Nucleus accumbens (tissue), 56 donors: ENCODE data around the gene EGFR.

Source experiments
- DNase-seq, 56 donors: peaks; one replicate each; lab custom pipeline; 2025; lab: John Stamatoyannopoulos, UW

The EGFR gene

DNA sequence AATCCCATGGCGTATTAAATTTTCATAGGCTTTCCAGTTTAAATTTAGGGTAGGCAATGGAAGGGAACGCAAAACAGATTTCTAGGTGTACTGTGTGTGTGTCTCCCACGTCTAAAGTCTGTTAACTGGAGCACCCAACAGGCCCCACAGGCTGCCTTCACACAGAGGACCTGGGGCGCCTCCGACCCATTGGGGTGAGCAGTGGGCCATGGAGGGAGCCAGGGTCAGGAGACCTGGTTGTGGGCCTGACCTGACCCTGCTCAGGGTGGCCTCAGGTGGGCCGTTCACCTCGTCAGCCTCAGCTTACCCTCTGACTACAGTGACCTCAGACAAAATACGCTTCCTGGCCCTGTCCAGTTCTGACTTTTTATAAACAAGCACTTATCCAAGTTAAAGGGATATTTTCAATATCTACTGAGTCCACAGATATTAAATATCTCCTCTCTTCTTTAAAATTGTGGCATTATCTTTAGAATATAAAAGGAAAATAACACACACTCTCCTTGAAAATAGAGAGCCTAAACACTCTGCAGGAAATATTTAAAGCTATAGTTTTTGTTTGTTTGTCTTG, 159.6 kb downstream of the EGFR start:
- no peak for DNase-seq

DNA sequence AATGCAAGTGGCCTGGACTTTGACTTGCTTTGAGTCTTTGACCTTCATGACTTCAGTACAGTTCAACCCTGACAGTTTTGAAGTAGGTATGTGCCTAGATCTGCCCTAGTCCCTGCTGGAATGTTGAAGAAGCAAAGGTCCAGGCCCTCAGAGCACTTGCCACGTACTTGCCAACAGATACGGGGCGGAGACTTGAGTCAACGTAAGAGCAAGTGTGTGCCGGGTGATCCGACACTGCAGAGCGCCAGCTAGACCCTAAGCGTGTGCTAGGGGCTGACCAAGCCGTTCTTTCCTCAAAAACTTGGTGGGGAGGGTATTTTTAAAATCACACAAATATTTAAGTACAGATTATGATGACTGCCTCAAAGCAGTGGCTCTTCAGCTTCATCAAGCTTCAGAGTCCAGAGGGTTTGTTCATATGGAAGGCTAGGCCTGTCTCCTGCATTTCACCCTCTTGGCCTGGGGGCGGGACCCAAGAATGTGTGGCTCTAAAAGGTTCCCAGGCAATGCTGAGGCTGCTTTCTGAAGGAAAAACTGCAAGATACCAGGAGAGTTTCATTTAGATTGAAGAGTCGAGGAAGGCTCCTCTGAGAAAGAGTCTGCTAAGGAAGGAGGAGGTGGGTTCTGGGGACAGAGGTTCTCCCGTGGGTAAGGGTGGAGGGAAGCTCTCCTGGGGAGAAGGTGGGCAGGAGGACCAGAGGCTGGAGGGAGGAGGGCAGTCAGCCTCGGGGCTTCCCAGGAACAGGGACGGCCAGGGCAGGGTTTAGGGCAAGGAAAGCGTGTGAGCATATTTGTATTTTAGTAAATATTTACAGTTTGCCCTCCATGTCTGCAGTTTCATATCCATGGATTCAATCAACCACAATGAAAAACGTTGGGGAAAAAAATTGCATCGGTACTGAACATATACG, 160.3 kb downstream of the EGFR start:
- DNase-seq = no peak

DNA sequence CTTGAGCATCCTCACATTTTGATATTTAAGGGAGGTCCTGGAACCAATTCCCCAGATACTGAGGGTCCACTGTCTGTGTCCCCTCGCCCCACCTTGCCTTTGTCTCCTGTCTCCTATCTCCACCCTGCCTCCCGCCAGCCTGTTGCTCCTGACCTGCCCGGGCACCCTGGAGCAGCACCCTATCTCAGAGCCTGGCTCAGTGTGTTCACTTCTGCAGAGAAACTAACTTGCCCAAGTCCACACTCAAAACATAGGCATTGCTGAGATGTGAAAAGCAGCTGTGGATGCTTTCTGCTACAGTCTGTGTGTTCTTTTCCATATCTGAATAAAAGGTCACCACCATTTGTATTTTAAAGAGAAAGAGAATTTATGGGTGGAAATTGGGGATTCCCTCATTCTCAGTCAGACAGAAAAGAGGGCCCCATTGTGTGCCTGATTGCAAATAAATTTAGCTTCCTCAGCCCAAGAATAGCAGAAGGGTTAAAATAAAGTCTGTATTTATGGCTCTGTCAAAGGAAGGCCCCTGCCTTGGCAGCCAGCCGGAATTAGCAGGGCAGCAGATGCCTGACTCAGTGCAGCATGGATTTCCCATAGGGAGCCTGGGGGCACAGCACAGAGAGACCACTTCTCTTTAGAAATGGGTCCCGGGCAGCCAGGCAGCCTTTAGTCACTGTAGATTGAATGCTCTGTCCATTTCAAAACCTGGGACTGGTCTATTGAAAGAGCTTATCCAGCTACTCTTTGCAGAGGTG, 161.3 kb downstream of the EGFR start:
- no peak for DNase-seq

DNA sequence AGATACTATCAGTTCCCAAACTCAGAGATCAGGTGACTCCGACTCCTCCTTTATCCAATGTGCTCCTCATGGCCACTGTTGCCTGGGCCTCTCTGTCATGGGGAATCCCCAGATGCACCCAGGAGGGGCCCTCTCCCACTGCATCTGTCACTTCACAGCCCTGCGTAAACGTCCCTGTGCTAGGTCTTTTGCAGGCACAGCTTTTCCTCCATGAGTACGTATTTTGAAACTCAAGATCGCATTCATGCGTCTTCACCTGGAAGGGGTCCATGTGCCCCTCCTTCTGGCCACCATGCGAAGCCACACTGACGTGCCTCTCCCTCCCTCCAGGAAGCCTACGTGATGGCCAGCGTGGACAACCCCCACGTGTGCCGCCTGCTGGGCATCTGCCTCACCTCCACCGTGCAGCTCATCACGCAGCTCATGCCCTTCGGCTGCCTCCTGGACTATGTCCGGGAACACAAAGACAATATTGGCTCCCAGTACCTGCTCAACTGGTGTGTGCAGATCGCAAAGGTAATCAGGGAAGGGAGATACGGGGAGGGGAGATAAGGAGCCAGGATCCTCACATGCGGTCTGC, 162.2 kb downstream of the EGFR start:
- DNase-seq = no peak

DNA sequence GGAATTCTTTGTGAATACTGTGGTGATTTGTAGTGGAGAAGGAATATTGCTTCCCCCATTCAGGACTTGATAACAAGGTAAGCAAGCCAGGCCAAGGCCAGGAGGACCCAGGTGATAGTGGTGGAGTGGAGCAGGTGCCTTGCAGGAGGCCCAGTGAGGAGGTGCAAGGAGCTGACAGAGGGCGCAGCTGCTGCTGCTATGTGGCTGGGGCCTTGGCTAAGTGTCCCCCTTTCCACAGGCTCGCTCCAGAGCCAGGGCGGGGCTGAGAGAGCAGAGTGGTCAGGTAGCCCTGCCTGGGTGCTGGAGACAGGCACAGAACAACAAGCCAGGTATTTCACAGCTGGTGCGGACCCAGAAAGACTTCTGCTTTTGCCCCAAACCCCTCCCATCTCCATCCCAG, 162.9 kb downstream of the EGFR start:
- no peak for DNase-seq

DNA sequence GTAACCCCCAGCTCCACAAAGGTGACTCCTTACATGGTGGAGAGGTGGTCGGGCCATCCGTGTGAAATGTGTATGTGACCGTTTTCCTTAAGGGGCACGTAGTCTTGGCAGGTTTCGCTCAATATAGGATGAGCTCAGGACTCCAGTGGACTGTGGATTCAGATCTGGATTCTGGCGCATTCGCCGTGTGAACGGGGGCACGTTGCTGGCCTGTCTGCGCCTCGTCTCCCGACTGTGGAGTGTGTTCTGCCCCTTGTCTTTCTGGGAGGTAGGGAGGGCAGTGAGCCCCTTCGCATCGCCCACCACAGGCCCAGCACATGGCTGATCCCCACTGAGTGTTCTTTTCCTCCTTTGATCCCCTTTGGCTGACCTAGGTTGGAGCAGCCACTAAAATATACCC, 165.1 kb downstream of the EGFR start:
- no peak for DNase-seq

DNA sequence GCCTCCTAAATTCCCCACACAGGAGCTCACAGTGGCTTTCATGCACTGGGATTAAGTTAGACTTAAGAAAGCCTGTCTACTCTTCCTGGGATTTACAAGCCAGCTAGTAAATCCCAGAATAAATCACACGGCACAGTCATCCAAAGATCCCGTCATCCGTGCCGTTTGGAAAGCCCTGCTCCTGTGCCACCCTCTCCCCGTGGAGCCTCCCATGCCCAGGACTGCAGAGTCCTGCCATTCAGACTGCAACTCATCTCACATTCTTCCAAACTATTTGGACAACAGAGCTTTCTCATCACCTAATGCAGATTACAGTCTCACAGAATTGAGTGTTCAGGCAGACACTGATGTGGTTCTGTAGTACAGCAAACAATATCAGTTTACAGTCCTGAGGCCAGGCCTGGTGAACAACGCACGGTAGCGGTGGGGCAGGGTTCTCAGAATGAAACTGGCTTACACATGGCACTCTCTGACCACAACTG, 166.5 kb downstream of the EGFR start:
- DNase-seq = no peak

DNA sequence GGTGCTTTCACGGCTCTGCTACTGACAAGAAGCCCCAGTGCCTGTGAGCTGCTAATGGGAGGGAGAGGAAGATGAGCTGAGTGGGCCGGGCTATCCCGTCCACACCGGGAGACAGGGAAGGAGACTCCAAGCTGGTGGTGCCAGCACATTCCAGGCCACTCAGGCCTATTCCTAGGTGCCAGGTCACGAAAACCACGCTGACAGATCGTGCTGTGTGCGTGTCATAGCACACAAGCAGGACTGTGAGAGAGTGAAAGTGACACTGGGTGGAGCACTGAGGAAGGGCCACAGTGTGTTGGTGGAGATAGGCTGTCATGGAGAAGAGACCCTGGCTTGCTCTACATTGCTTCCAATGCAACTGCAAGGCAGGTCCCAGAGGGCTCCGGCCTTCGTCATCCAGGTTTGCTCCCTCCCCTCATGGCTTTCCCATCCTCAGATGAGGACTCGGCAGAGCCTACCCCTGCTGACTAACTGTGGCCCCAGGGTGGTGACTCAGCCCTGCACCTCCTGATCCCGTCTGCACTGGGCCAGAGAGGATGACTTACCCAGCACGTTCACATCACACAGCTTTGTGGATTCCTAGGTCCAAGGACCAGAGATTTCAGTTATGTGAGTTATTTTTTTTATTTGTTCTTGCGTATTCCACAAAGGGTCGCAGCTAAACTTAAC, 167.3 kb downstream of the EGFR start:
- no peak for DNase-seq

DNA sequence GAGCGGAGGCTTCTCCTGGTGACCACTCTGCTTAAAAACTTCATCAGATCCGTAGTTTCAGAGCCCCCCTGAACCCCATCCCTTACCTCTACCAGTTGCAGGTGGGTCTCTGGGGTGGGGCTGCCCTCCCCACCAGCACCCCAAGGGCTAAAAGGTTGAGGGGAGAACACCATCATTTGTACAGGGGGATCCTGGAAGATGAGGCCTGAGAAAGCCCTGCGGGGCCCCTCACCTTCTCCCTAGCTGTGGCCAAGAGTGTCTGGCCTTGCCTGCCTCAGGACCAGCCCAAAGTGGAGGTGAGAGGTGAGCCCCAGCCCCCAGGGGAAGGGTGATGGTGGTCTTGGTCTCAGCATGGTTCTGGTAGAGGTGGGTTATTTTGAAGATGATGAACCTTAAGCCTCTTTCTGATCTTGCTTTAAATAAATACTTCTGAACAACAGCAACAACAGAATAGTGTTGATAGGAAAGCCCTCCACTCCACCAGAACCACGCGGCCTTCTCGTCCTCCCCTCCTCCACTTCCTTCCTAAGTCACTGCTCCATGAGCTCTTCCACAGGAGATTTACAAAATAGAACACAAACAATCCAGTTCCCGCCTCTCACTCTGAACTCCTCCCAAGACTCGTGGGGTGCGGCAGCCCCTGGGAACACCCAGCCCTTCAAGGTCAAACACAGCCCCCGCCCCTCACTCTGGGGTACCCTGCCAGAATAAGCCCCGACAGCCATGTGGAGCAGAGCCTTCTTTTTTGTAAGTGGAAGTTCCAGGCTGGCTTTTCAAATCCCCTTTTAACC, 169.1 kb downstream of the EGFR start:
- DNase-seq = no peak

DNA sequence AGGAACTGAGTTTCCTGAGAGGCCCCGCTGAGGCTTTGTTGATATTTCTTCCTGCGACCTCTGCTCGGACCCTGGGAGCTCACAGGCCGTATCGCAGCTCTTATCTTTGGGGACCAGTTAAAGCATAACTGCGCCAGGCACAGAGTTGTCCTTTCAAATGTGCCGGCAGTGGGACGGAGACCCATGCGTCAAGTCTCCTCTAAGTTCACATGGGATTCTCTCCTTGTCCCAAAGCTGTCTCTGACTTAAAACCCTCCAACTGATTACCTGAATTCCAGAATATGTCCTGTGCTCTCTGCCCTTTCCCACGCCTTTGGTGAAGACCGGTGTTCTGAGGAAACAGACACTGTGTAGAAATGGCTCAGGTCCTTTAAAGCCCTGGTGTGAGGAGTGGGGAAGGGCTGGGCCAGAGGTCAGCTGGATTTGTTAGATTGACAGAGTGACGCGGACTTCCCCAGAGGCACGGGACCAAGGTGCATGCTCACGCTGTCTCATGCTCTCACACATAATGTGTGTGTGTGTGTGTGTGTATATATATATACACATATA, 169.8 kb downstream of the EGFR start:
- DNase-seq = no peak

DNA sequence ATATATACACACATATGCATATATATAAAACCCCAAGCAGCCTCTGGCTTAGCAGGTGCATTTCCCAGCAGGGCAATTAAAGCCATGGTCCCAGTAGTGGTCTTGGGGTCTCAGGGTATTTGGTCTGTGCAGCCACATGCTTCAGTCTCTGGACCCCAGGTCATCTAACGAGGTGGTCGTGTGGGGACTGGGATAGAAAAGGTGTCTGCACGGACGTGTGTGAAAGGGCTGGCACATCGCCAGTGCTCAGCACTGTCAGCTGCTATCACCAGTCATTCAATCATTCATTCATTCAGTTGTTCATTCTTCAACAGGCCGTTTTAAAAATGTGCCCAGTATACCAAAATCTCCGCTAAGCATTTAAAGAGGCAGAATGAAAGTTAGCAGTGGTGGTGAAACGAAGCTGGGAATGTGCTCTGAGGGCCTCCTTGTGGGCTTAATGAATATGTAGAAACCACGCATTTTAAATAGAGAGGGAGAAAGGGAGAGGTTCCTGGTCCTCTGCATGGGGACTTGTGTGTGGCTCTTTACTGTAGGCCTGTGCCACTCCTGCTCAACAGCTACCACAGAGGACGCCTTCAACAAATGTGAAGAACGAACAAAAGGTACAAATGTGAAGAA, 170.4 kb downstream of the EGFR start:
- DNase-seq = no peak

DNA sequence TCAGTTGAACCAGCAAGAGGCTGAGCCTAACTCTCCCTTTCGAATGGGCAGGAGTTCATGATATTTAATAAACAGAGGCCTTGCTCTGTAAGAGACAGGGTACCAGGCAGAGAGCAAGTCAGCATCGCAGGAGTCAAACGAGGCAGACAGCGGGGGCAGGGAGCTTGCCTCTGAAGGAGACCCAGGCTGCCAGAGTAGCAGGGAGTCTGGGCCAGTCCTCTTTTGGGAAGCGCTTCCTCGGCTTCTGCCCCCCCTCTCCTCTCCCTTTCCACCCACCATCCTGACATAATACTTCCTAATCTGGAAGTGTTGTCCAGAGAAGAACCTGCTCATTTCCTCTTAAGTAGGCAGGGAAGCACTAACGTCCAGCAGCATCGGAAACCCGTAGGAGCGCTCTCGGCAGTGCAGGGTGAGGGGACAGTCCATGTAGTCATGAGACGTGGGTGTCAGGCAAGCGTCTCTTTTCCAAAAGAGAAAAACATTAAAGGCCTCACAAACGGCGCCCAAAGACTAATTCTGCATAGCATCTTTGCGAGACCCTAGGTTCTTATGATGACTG, 171.1 kb downstream of the EGFR start:
- DNase-seq = no peak

DNA sequence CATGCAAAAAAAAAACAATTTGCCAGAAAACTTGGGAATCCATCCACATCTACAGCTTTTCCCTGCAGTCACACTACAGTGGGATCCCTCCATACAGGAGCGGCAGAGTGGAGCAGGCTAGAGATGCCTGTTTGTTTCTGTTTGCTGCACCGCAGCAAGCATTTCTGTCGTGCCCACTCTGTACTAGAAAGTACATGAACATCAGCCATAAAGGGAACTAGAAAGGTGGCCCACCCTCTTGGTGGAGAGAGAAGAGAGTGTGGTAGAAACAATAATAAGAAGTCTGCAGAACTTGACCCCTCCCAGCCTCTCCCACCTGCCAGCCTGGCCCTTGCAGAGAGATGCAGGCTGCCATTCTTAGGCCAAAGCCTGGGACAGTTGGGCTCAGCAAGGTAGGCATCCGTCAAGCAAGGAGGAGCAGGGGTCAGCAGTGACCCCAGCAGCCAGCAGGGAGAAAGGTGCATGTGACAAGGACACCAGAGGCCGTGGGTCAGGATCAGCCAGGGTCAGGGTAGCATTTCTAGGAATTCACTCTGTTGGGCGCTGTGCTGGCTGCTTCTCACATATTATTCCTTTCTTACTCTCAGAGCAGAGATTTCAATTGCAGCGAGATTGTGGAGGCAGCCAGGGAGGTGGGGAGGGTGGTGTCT, 171.8 kb downstream of the EGFR start:
- DNase-seq = no peak

DNA sequence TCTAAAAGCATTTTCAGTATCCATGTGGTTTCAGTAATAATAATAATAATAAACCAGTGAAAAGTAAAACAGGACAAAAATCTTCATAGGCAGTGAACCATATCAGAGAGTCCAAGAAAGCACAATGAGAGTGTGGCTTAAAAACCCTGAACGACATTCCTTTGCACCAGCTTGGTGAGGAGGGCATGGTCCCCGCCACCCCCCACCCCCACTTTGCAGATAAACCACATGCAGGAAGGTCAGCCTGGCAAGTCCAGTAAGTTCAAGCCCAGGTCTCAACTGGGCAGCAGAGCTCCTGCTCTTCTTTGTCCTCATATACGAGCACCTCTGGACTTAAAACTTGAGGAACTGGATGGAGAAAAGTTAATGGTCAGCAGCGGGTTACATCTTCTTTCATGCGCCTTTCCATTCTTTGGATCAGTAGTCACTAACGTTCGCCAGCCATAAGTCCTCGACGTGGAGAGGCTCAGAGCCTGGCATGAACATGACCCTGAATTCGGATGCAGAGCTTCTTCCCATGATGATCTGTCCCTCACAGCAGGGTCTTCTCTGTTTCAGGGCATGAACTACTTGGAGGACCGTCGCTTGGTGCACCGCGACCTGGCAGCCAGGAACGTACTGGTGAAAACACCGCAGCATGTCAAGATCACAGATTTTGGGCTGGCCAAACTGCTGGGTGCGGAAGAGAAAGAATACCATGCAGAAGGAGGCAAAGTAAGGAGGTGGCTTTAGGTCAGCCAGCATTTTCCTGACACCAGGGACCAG, 172.5 kb downstream of the EGFR start:
- DNase-seq = no peak

DNA sequence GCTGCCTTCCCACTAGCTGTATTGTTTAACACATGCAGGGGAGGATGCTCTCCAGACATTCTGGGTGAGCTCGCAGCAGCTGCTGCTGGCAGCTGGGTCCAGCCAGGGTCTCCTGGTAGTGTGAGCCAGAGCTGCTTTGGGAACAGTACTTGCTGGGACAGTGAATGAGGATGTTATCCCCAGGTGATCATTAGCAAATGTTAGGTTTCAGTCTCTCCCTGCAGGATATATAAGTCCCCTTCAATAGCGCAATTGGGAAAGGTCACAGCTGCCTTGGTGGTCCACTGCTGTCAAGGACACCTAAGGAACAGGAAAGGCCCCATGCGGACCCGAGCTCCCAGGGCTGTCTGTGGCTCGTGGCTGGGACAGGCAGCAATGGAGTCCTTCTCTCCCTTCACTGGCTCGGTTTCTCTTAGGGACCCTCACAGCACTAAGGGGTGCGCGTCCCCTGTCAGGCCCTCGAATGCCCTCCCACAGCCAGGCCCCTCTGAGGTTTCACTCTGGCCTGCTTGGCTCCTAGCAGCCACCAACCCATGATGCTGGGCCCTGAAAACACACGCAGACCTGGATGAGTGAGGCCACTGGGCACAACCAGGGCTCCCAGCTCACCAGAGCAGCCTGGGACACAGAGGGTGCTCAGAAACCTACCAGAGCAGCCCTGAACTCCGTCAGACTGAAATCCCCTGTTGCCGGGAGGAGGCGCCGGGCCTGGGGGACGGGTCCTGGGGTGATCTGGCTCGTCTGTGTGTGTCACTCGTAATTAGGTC, 173.3 kb downstream of the EGFR start:
- no peak for DNase-seq

DNA sequence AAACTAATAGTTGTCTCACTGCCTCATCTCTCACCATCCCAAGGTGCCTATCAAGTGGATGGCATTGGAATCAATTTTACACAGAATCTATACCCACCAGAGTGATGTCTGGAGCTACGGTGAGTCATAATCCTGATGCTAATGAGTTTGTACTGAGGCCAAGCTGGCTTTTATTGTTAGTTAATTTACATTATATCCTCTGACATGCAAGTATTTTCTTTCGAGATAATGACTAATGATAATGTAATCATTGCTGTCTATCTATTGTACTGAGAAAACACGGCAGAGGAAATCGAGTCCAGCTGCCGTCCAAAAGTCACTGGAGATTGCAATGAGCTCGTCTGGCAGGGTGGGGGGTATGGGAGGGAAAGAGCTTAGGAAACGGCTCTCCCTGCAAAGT, 173.9 kb downstream of the EGFR start:
- no peak for DNase-seq

DNA sequence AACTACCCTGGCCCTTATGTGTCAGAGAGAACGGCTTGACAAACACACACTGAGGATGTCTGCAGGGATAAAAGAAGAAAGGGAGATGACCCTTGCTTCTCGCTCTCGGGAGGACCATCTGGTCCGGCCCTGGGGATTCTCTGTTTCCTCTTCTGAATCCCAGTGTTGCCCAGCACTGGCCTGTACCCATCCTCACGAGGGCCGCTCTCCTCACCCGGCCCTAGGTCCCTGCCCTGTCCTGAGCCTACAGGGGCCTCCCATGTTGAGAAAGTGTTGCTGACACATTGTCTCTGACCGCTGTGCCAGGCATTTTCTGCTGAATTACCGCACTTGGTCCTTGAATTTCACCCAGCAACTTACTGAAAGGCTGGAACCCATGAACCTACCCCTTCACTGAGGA, 174.4 kb downstream of the EGFR start:
- no peak for DNase-seq
